HTERT RPE-1 (cell line): Measurements from ENCODE around the gene PTGES2.

Experiments
- in situ Hi-C: fragments of 300-500 bp; cut with MboI; formaldehyde crosslinking; loops from 4 replicates; pipeline ENCODE4 v1.14.3; 2020; ENCODE audit warnings: low sequenced_read_pairs

Gene PTGES2

GRCh38 chr9:128153947-128154695, 26.6 kb upstream of the PTGES2 start:
- in situ Hi-C loops: no loop called here

DNA sequence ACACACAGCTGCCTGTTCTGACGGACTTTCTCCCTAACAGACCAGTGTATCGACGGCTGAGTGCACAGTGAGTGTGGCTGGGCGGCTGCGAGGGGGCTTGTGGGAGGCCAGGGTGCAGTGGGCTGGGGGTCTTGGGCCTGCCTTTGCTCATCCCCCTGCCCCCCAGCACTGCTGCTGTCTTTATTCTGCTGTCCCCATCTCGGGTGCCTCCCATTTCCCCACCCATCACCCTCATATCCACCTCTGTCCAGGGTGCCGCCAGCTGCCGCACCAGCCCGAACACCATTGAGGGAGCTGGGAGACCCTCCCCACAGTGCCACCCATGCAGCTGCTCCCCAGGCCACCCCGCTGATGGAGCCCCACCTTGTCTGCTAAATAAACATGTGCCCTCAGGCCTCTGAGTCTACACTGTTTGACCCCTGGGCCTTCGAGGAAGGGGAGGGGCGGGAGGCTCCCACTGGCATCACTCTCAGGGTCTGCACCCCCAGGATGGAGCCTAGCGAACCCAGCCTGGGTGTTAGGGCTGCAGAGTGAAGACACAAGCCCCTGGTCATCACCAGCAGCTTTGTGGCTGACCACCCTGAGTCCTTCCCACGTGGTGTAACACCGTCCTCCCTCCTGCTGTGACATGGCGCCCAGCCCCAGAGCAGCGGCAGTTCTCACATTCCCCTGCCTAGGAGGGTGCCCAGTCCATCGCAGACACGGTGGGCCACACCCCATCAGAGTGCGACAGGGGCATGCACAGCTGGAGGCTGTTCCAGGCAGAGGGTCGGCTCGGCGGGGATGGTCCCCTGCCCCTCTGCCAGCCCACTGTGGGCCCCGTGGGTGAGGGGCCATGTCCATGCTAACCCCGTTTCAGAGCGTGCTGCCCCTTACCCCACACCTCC, 25.8 kb upstream of the PTGES2 start:
- in situ Hi-C loops: no loop called here

GRCh38 chr9:128152133-128153059, 24.9 kb upstream of the PTGES2 start:
- in situ Hi-C loops: no loop called here

DNA sequence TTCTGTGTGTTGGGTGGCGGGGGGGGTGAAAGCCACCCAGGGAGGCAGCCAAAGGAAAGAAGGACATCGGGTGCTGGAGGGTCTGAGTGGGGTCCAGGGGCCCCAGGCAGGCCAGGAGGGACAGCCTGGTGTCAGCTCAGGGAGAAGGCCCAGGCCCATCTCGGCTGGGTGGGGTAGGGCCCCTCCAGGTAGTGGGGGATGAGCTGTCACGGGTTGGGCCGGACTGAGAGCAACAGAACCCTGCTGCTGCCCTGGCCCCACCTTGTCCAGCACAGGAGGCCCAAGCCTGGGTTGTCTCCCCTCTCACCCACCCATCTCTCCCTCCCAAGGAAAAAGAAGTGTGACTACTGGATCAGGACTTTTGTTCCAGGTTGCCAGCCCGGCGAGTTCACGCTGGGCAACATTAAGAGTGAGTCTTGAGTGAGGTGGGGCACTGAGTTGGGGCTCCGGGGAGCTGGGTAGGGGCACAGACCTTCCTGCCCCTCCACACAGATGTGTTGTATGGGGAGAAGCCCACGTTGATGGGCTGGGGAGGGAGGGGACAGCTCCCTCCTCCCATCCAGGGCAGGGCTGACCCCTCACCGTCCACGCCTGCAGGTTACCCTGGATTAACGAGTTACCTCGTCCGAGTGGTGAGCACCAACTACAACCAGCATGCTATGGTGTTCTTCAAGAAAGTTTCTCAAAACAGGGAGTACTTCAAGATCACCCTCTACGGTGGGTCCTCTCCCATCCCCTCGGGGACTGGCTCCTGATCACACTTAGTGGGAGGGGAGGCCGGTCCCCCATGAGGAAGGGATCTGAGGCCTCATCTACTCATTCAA, 24.0 kb upstream of the PTGES2 start:
- in situ Hi-C loops: no loop called here

DNA sequence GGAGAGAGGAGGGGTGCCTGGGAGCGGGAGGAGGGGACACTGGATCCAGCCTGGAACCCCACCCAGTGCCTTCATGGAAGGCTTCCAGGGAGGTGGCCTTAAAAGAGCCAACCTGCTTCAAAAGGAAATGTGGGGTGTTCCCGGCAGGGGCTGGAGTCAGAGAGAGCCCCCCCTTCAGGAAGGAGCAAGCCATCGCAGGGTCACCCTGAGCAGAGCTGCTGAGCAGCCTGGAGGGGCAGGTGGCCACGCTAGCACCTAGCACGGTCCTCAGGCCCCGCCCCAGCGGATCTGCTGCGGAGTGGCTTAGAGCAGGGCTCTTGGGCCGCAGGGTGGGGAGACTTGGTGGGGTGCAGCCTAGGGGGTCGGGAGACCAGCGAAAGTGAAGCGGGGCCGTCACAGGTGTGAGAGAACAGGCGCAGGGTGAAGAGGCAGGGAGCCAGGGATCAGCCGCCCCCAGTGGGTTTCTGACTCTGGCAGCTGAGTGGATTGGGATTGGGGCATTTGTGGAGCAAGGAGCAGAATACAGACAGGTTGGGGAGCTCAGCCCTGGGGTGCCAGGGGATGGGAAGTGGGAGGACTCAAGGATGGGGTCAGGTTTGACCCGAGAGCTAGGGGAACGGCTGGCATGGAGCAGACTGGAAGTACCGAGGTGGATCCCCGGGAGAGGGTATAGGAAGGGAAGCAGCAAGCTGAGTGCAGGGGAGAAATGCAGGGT, 23.2 kb upstream of the PTGES2 start:
- in situ Hi-C loops: no loop called here

GRCh38 chr9:128149951-128150593, 22.5 kb upstream of the PTGES2 start:
- in situ Hi-C loops: no loop called here

DNA sequence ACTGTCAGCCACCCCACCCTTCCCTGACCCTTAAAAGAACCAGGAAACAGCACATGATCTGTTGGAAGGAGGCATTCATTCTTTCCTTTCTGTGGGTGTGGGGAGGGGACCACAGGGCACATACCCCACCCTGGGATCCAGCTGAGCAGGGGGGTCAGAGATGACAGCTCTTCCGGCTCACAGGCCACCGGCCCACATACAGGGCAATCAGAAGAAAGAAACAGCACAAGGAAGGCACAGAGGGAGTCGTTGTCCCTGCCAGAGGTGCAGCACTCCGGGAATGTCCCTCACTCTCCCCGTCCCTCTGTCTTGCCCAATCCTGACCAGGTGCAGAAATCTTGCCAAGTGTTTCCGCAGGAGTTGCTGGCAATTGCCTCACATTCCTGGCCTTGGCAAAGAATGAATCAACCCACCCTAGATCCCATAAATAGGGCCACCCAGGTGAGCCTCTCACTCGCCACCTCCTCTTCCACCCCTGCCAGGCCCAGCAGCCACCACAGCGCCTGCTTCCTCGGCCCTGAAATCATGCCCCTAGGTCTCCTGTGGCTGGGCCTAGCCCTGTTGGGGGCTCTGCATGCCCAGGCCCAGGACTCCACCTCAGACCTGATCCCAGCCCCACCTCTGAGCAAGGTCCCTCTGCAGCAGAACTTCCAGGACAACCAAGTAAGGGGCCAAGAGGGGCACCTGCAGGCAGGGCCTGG, 21.6 kb upstream of the PTGES2 start, which contains the start of gene LCN2:
Gene LCN2 (plus strand): TSS at position 453 of the 701 bp plus-strand sequence. CDS start 73 bp downstream, at position 526.
- in situ Hi-C loops: no loop called here

DNA sequence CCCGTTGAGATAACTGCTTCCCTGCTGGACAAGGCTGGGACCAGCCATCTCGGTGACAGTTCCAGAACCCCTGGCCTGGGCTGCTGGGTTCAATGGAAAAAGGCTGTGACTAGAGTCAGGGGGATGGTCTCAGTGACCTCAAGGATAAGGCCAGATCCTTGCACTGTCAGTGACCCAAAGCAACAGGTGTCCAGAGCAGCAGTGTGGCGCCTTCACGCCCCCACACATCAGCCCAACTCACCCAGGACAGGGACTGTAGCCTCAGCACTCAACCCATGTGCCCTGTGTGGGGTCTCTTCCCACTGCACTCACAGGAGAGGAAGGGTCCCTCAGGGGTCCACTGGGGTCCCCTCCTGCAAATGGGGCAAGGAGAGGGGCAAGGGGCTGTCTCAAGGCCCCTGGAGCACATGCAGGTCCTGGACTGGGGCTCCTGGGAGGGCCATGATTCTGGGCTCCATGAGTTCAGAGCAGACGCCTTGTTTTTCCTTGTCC, 21.0 kb upstream of the PTGES2 start:
- in situ Hi-C loops: no loop called here

- in situ Hi-C loops: no loop called here
Observed at GRCh38 chr9:128146591-128147120, 19.1 kb upstream of the PTGES2 start.

DNA sequence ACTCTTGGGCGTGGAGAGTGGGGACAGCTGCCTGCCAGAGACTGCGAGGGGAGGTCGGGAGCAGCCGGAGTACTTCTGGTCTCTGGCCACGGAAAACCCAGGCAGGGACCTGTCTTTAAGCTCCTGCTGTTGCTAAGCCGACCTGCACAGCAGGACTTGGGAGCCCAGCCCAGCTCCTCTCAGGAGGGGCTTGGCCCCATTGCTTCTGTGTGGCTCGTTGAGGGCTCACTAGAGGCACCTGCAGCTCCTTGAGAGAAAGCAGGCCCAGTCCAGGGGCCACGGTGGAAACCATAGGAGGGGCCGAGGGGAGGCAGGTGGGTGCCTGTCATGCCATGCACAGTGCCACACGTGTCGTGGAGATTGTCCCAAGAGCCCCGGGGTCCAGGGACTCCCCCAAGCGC, 18.4 kb upstream of the PTGES2 start:
- in situ Hi-C loops: no loop called here

- in situ Hi-C loops: no loop called here
Observed at GRCh38 chr9:128145536-128145935, 18.0 kb upstream of the PTGES2 start.

DNA sequence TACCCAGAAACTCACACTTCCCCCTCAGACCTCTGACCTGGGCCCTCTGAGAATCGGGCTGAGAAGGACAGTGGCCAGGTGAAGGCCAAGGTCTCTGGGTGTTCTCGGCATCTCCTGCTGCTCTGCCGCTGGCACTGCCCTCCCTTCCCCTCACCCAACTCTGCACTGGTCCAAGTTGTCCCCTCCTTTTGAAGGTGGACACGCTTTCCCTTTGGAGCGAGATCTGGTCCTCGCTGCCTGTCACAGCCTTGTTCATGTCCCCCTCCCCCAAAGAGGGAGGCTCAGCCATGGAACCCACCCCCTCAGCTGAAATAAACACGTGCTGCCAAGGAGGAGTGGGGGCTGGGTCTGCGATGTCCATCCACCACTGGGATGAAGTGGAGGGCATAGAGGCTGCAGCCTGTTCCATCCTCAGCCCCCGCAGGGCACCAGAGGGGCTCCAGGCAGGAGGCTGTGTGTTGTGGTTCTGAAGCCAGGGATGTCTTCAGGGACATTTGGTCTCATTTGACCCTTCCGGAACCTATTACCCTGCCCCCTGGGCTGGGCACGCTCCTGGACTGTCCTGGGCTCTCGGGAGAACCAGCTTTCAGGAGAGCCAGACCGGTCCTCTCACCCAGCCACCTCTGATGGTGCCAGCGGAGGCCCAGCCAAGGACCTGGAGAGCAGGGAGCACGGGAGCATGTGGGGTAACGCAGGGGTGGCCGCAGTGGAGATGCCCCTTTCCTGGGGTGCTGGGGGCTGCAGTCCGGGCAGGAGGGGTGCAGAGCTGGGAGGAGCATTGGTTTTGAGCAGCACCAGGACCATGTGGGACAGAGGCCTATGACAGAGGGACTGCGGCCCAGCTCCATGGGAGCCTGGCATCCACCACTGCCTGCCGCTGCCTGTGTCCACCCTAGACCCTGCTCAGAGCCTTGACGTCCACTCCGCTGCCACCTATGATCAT, 17.0 kb upstream of the PTGES2 start:
- in situ Hi-C loops: no loop called here

DNA sequence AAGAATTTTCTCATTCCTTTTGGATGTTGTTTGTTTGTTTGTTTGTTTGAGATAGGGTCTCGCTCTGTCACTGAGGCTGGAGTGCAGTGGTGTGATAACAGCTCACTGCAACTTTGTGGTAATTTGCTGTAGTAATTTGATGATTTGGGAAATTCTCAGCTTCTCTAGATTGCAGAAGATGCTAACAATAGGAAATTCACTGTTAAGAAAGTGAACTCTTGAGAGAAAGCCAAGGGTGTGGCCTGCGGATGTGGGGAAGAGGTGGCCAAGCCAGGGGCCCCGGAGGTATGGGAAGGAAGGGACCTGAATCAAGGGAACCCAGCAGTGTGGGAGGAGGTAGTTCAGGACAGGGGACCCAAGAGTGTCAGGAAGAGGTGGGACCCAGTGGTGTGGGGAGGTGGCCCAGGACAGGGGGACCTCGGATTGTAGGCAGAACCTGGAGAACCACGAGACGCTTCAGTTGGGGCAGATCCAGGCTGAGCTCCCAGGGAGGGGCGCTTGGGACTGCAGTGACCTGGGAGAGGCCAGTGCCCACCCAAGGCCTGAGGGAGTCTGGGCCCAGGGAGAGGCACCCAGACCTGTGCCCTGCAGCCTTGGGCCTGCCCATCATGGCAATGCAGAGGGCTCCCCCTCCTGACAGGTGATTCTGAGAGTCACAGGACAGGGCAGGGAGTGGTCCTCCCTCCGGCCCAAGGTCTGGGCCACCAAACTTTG, 16.2 kb upstream of the PTGES2 start:
- in situ Hi-C loops: no loop called here

DNA sequence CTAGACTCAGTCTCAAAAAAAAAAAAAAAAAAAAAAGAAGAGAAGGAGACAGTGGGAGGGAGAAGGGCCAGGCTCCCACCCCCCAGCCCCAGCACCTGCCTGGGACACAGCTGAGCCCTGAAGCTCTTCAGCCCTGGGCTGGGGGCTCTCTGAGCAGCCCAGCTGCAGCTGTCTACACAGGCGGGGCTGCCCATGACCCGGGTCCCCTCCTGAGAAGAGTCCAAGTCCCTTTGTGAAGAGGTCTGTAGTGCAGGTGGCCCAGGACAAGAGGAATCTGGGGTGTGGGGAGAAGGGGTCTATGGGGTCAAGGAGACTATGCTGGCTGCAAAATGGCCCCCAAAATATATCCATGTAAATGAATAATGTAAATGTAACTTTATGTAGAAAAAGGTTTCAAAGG, 15.1 kb upstream of the PTGES2 start:
- in situ Hi-C loops: no loop called here

GRCh38 chr9:128142061-128142460, 14.5 kb upstream of the PTGES2 start:
- in situ Hi-C loops: no loop called here

GRCh38 chr9:128141604-128142003, 14.1 kb upstream of the PTGES2 start:
- in situ Hi-C loops: no loop called here
